ENCODE measurements around the gene ALDH6A1. TPM values are rescaled to one million over a fixed set of nuclear protein-coding genes. Genes with fewer than 3 reads are reported as not detected.
"Not testable (repeated sequence)": the region's sequence is repeated elsewhere in the genome, so short reads cannot be mapped to it uniquely, and the experiment has no call there.

The ALDH6A1 gene
- 28.0 TPM for total RNA-seq

- peak; percentile 100 for DNase-seq
Observed at GRCh38 chr14:74084277-74085046, at the start of gene ALDH6A1, which contains the start of gene LIN52. TSS of gene ALDH6A1 (minus strand) at chr14:74084453. CDS start at chr14:74084394, 59 bp downstream. TSS of gene LIN52 (plus strand) at chr14:74084956. CDS start at chr14:74084975, 19 bp downstream.

GRCh38 chr14:74127634-74128033 is 43.4 kb upstream of the ALDH6A1 start:
- no peak for DNase-seq

- no peak for DNase-seq
Observed at GRCh38 chr14:74126315-74127013, 42.2 kb upstream of the ALDH6A1 start.

GRCh38 chr14:74125487-74125886 is 41.2 kb upstream of the ALDH6A1 start:
- DNase-seq = not testable (repeated sequence)

- peak; percentile 75 for DNase-seq
Observed at GRCh38 chr14:74111395-74112216, 27.4 kb upstream of the ALDH6A1 start.

GRCh38 chr14:74109369-74109768 is 25.1 kb upstream of the ALDH6A1 start:
- DNase-seq = no peak

- DNase-seq = no peak
Observed at GRCh38 chr14:74105381-74105780, 21.1 kb upstream of the ALDH6A1 start.

GRCh38 chr14:74089251-74090020 is 5.2 kb upstream of the ALDH6A1 start:
- no peak for DNase-seq

- no peak for DNase-seq
Observed at GRCh38 chr14:74085828-74086227, 1.6 kb upstream of the ALDH6A1 start.

GRCh38 chr14:74085047-74085637 is 889 bp upstream of the ALDH6A1 start:
- no peak for DNase-seq

- DNase-seq = no peak
Observed at GRCh38 chr14:74083784-74084276, 423 bp downstream of the ALDH6A1 start.

GRCh38 chr14:74083161-74083560 is 1.1 kb downstream of the ALDH6A1 start:
- DNase-seq = no peak

- no peak for DNase-seq
Observed at GRCh38 chr14:74081491-74081890, 2.8 kb downstream of the ALDH6A1 start.

- DNase-seq = no peak
Observed at GRCh38 chr14:74080820-74081460, 3.3 kb downstream of the ALDH6A1 start.

GRCh38 chr14:74077401-74077800 is 6.9 kb downstream of the ALDH6A1 start:
- no peak for DNase-seq

GRCh38 chr14:74065746-74066575 is 18.3 kb downstream of the ALDH6A1 start:
- no peak for DNase-seq

GRCh38 chr14:74064883-74065282 is 19.4 kb downstream of the ALDH6A1 start:
- DNase-seq = no peak

GRCh38 chr14:74064426-74064825 is 19.8 kb downstream of the ALDH6A1 start:
- no peak for DNase-seq

- no peak for DNase-seq
Observed at GRCh38 chr14:74062809-74063150, 21.5 kb downstream of the ALDH6A1 start.
